Endodermal cell (in vitro differentiated cells): ENCODE measurements around the gene SCNN1G. TPM values are rescaled to one million over a fixed set of nuclear protein-coding genes. Genes with fewer than 3 reads are reported as not detected.

Source experiments
- DNase-seq: peaks from one replicate; pipeline ENCODE4 v3.0.0-alpha.2; 2017
- H3K27ac ChIP-seq: 2 replicates; pipeline ENCODE4 v1.5.1; 2013; ENCODE audit warnings: mild to moderate bottlenecking, low read depth, low read length, moderate library complexity
- H3K27me3 ChIP-seq: 2 replicates; pipeline ENCODE4 v1.6.1; 2013; ENCODE audit warnings: mild to moderate bottlenecking, low read length, moderate library complexity; ENCODE audit not compliant: insufficient read depth, control insufficient read depth, poor library complexity, severe bottlenecking
- H3K36me3 ChIP-seq: 2 replicates; pipeline ENCODE4 v1.7.0; 2013; ENCODE audit warnings: mild to moderate bottlenecking, low read length, moderate library complexity; ENCODE audit not compliant: control insufficient read depth, insufficient read depth
- H3K4me1 ChIP-seq: one replicate; pipeline ENCODE4 v1.7.0; 2013; ENCODE audit warnings: low read length; ENCODE audit not compliant: control insufficient read depth, insufficient read depth
- H3K4me3 ChIP-seq: 2 replicates; pipeline ENCODE4 v1.5.1; 2013; ENCODE audit warnings: mild to moderate bottlenecking, low read length, moderate library complexity
- H3K9ac ChIP-seq: 2 replicates; pipeline ENCODE4 v1.6.1; 2013; ENCODE audit warnings: mild to moderate bottlenecking, low read length, moderate library complexity; ENCODE audit not compliant: poor library complexity, severe bottlenecking; ENCODE audit errors: extremely low read depth
- H3K9me3 ChIP-seq: 2 replicates; pipeline ENCODE4 v1.6.1; 2013; ENCODE audit warnings: mild to moderate bottlenecking, low read length, moderate library complexity; ENCODE audit not compliant: control insufficient read depth
- H3K27ac Mint-ChIP-seq: 2 replicates; pipeline ENCODE4 v1.8.0; 2020; ENCODE audit warnings: mixed read lengths
- H3K27me3 Mint-ChIP-seq: 2 replicates; pipeline ENCODE4 v1.8.0; 2021; ENCODE audit warnings: mild to moderate bottlenecking, mixed read lengths; ENCODE audit not compliant: insufficient read depth
- H3K36me3 Mint-ChIP-seq: 2 replicates; pipeline ENCODE4 v1.8.0; 2020; ENCODE audit warnings: low read depth, mixed read lengths
- H3K4me1 Mint-ChIP-seq: 2 replicates; pipeline ENCODE4 v1.8.0; 2020; ENCODE audit warnings: mixed read lengths
- H3K4me3 Mint-ChIP-seq: 2 replicates; pipeline ENCODE4 v1.8.0; 2020; ENCODE audit warnings: mild to moderate bottlenecking, moderate library complexity, mixed read lengths
- H3K9me3 Mint-ChIP-seq: 2 replicates; pipeline ENCODE4 v1.8.0; 2020; ENCODE audit warnings: mild to moderate bottlenecking, mixed read lengths
- WGBS, 2 experiments: methylation state at CpG; one replicate each; pipeline versions ENCODE4 v1.1.5 to v1.1.7; 2013; ENCODE audit warnings: missing lambda C conversion rate in 2 of 2, mixed read lengths in 1 of 2; ENCODE audit not compliant: insufficient coverage in 1 of 2, insufficient read length in 1 of 2; 5-methylcytosine and 5-hydroxymethylcytosine counted together
- total RNA-seq, 2 donors: library from RNA; stranded (reverse); fragmentation: NEBNext Ultra II Directional in 1 of 2; extraction: Animal tissue kit (Norgen Biotek cat#: 25700) in 1 of 2; gene quantifications; 2 replicates in 1 of 2; 3 replicates in 1 of 2; pipeline ENCODE4 v1.2.1, GENCODE V29; 2021
- TF ChIP-seq, protein P1 (sequence below): fragments of 200-600 bp; sonication (generic); conservative IDR thresholded peaks from 2 replicates; pipeline ENCODE4 v1.5.0; 2021; ENCODE audit warnings: antibody characterized with exemption, mild to moderate bottlenecking

The SCNN1G gene
- total RNA-seq, 2 donors from 2014 or later = 0.09 TPM; not detected in 1

- peaks cover 3% of the 10 kb centered on the region for H3K27me3 ChIP-seq
- WGBS, 2 experiments = 56 to 69% methylated on average over 4 to 6 of the region's 6 CpGs
- H3K9ac ChIP-seq = no peak overlapping the region
- peaks cover 47% of the 10 kb centered on the region for H3K4me1 Mint-ChIP-seq
- DNase-seq = peak; percentile 60
- H3K27me3 Mint-ChIP-seq = peaks cover 4% of the 10 kb centered on the region
- TF ChIP-seq, protein P1, sequence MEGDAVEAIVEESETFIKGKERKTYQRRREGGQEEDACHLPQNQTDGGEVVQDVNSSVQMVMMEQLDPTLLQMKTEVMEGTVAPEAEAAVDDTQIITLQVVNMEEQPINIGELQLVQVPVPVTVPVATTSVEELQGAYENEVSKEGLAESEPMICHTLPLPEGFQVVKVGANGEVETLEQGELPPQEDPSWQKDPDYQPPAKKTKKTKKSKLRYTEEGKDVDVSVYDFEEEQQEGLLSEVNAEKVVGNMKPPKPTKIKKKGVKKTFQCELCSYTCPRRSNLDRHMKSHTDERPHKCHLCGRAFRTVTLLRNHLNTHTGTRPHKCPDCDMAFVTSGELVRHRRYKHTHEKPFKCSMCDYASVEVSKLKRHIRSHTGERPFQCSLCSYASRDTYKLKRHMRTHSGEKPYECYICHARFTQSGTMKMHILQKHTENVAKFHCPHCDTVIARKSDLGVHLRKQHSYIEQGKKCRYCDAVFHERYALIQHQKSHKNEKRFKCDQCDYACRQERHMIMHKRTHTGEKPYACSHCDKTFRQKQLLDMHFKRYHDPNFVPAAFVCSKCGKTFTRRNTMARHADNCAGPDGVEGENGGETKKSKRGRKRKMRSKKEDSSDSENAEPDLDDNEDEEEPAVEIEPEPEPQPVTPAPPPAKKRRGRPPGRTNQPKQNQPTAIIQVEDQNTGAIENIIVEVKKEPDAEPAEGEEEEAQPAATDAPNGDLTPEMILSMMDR = no peak
- no peaks in the 10 kb centered on the region for H3K9me3 ChIP-seq
- H3K4me1 ChIP-seq = peaks cover 20% of the 10 kb centered on the region
- no peak overlapping the region for H3K4me3 ChIP-seq
- peak overlapping the region; percentile 24 for H3K27ac Mint-ChIP-seq
- no peaks in the 10 kb centered on the region for H3K9me3 Mint-ChIP-seq
- H3K36me3 Mint-ChIP-seq = peaks cover 2% of the 10 kb centered on the region
- no peak overlapping the region for H3K27ac ChIP-seq
- no peaks in the 10 kb centered on the region for H3K36me3 ChIP-seq
- H3K4me3 Mint-ChIP-seq = peak overlapping the region; percentile 18
Measured at GRCh38 chr16:23145186-23145585, 37.4 kb upstream of the SCNN1G start.

GRCh38 chr16:23145608-23146007 lies 36.9 kb upstream of the SCNN1G start:
- peaks cover 47% of the 10 kb centered on the region for H3K4me1 Mint-ChIP-seq
- no peak for DNase-seq

GRCh38 chr16:23146877-23147601 lies 35.5 kb upstream of the SCNN1G start:
- H3K9me3 ChIP-seq = no peaks in the 10 kb centered on the region
- no peak overlapping the region for H3K27ac ChIP-seq
- peaks cover 47% of the 10 kb centered on the region for H3K4me1 Mint-ChIP-seq
- H3K9ac ChIP-seq = no peak overlapping the region
- peaks cover 17% of the 10 kb centered on the region for H3K27me3 Mint-ChIP-seq
- H3K4me3 Mint-ChIP-seq = peak overlapping the region; percentile 77
- peak overlapping the region; percentile 85 for H3K4me3 ChIP-seq
- H3K36me3 ChIP-seq = no peaks in the 10 kb centered on the region
- no peak for DNase-seq
- H3K9me3 Mint-ChIP-seq = no peaks in the 10 kb centered on the region
- H3K4me1 ChIP-seq = peaks cover 20% of the 10 kb centered on the region
- H3K27me3 ChIP-seq = peaks cover 16% of the 10 kb centered on the region
- 69 to 79% methylated on average over 11 to 17 of the region's 17 CpGs for WGBS, 2 experiments
- TF ChIP-seq, protein P1 = no peak
- H3K36me3 Mint-ChIP-seq = peaks cover 2% of the 10 kb centered on the region
- peak overlapping the region; percentile 8 for H3K27ac Mint-ChIP-seq

More at GRCh38 chr16:23145608-23146007, 36.9 kb upstream of the SCNN1G start:
- Histone ChIP-seq H3K9ac (no peak overlapping the region), H3K36me3 (no peaks in the 10 kb centered on the region), H3K4me3 (no peak overlapping the region), H3K9me3 (no peaks in the 10 kb centered on the region), H3K4me1 (peaks cover 20% of the 10 kb centered on the region), H3K27ac (no peak overlapping the region), H3K27me3 (peaks cover 8% of the 10 kb centered on the region)
- Mint-ChIP-seq H3K9me3 (no peaks in the 10 kb centered on the region), H3K27ac (peak overlapping the region; percentile 24), H3K36me3 (peaks cover 2% of the 10 kb centered on the region), H3K27me3 (peaks cover 8% of the 10 kb centered on the region), H3K4me3 (peak overlapping the region; percentile 18)
- TF ChIP-seq, protein P1 = no peak
- 66 to 79% methylated on average over 3 of the region's 3 CpGs for WGBS, 2 experiments
